GM18498 (cell line): ENCODE data around the gene GRAMD1B.

Experiments used
- ATAC-seq: cut with Tn5 transposase; IDR thresholded peaks from one replicate; pipeline ENCODE4 v1.9.1; 2021; ENCODE audit warnings: mild to moderate bottlenecking, moderate library complexity; ENCODE audit not compliant: unreplicated experiment

GRAMD1B gene

DNA sequence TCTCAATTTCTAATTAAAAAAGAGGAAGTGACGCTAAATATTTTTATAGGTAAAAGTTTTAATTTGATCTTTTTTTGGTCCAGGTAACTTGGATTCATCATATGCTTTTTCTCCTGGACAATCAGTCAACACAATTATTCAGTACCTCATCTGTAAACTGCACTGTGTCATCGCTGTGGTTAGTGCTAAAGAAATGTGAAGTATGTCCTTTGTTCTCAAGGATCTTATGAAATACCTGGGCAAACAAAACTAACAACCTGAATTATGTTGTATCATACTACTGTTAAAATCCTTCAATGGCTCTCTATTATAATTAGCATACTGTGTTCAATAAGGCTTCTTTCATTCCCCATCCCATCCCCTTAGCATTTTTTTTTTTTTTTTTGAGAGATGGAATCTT lies 244.2 kb downstream of the GRAMD1B start:
- ATAC-seq, result no peak
